Caco-2 (cell line): Measurements from ENCODE around the gene PTGES2. TPM values are rescaled to one million over a fixed set of nuclear protein-coding genes. Genes with fewer than 3 reads are reported as not detected.

Experiments
- BruUV-seq: library from RNA; stranded (reverse); fragments of 400-500 nt; replicated peaks from 2 replicates; lab custom pipeline; 2021; lab: Mats Ljungman, UMichigan
- CTCF ChIA-PET: fragments of 300-600 bp; sonication (Branson Sonifier 250); formaldehyde crosslinking; loops from one replicate; lab custom pipeline; 2022; ENCODE audit warnings: antibody characterized with exemption; lab: Charles Lee
- POLR2A ChIA-PET: fragments of 300-600 bp; sonication (Branson Sonifier 250); formaldehyde crosslinking; loops from one replicate; lab custom pipeline; 2022; ENCODE audit warnings: antibody characterized with exemption; lab: Charles Lee
- DNase-seq, 2 experiments: peaks; one replicate each; pipeline versions ENCODE4 v3.0.0 to v3.0.0-alpha.2; 2020 to 2022
- H3K27me3 ChIP-seq: replicated peaks from 2 replicates; pipeline ENCODE4 v1.6.0; 2011; ENCODE audit warnings: low read length; ENCODE audit not compliant: control insufficient read depth, insufficient read depth
- H3K36me3 ChIP-seq: 2 replicates; pipeline ENCODE4 v1.5.1; 2011; ENCODE audit warnings: low read length; ENCODE audit not compliant: control insufficient read depth, insufficient read depth
- H3K4me1 ChIP-seq: fragments of 250-450 bp; sonication (Bioruptor Pico); 2 replicates; pipeline ENCODE4 v1.5.1; 2020; ENCODE audit warnings: mild to moderate bottlenecking
- H3K4me3 ChIP-seq: 2 replicates; pipeline ENCODE4 v1.5.1; 2011; ENCODE audit warnings: low read depth, mild to moderate bottlenecking, control low read depth, low read length
- H3K9me3 ChIP-seq: fragments of 250-450 bp; sonication (Bioruptor Pico); 2 replicates; pipeline ENCODE4 v1.5.1; 2020; ENCODE audit warnings: mild to moderate bottlenecking, moderate library complexity
- H3K27ac Mint-ChIP-seq: one replicate; pipeline ENCODE4 v1.8.0; 2022; ENCODE audit warnings: mixed read lengths; ENCODE audit not compliant: unreplicated experiment
- H3K27me3 Mint-ChIP-seq: one replicate; pipeline ENCODE4 v1.8.0; 2022; ENCODE audit warnings: mixed read lengths; ENCODE audit not compliant: insufficient read depth, unreplicated experiment
- H3K36me3 Mint-ChIP-seq: one replicate; pipeline ENCODE4 v1.8.0; 2022; ENCODE audit warnings: mild to moderate bottlenecking, mixed read lengths; ENCODE audit not compliant: insufficient read depth, unreplicated experiment
- H3K4me1 Mint-ChIP-seq: one replicate; pipeline ENCODE4 v1.8.0; 2022; ENCODE audit warnings: low read depth, mixed read lengths; ENCODE audit not compliant: unreplicated experiment
- H3K4me3 Mint-ChIP-seq: one replicate; pipeline ENCODE4 v1.8.0; 2022; ENCODE audit warnings: mild to moderate bottlenecking, moderate library complexity, mixed read lengths; ENCODE audit not compliant: unreplicated experiment
- H3K9me3 Mint-ChIP-seq: one replicate; pipeline ENCODE4 v1.8.0; 2022; ENCODE audit warnings: mixed read lengths; ENCODE audit not compliant: unreplicated experiment
- intact Hi-C: fragments of 100-400 bp; cut with micrococcal nuclease; formaldehyde crosslinking; loops from one replicate; pipeline ENCODE4 v1.10.0; 2022; ENCODE audit not compliant: unreplicated experiment
- total RNA-seq: library from RNA; stranded (reverse); gene quantifications from 2 replicates; pipeline ENCODE4 v1.2.3, GENCODE V29; 2022
- TF ChIP-seq, protein P1 (sequence below), 2 experiments: fragments of 200-600 bp in 1 of 2; IDR thresholded peaks; 1 replicate in 1 of 2; 2 replicates in 1 of 2; pipeline versions ENCODE4 v1.5.1 to v1.8.0; 2011 to 2022; ENCODE audit warnings: antibody characterized with exemption in 1 of 2, control low read depth in 1 of 2, inconsistent platforms in 1 of 2, low read depth in 1 of 2, low read length in 1 of 2, mild to moderate bottlenecking in 1 of 2, moderate library complexity in 1 of 2; ENCODE audit not compliant: insufficient read depth in 1 of 2, severe bottlenecking in 1 of 2, unreplicated experiment in 1 of 2

The PTGES2 gene
- total RNA-seq, 1 experiment from 2014 or later: 123 TPM

DNA sequence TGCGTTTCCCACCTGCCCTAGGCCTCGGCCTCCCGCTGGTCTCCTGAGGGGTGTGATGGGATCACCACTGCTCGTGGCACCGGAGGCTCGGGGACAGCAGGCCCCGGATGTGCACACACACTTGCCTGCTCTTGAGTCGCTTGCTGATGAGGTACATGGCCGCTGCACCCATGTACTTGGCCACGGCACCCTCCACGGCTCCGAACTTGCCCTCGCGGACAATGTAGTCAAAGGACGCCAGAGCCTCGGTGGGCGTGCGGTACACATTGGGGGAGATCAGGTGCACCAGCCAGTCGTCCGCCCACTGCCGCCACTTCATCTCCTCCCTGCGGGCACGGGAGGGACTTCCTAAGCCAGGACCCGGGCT lies 4.7 kb downstream of the PTGES2 start:
- no peak overlapping the region for H3K4me3 ChIP-seq
- no peaks in the 10 kb centered on the region for H3K9me3 Mint-ChIP-seq
- TF ChIP-seq, protein P1, sequence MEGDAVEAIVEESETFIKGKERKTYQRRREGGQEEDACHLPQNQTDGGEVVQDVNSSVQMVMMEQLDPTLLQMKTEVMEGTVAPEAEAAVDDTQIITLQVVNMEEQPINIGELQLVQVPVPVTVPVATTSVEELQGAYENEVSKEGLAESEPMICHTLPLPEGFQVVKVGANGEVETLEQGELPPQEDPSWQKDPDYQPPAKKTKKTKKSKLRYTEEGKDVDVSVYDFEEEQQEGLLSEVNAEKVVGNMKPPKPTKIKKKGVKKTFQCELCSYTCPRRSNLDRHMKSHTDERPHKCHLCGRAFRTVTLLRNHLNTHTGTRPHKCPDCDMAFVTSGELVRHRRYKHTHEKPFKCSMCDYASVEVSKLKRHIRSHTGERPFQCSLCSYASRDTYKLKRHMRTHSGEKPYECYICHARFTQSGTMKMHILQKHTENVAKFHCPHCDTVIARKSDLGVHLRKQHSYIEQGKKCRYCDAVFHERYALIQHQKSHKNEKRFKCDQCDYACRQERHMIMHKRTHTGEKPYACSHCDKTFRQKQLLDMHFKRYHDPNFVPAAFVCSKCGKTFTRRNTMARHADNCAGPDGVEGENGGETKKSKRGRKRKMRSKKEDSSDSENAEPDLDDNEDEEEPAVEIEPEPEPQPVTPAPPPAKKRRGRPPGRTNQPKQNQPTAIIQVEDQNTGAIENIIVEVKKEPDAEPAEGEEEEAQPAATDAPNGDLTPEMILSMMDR (IDR thresholded peaks at IDR 0.05; ENCODE audit: insufficient read depth in 1 of 2, low read depth in 1 of 2, low read length in 1 of 2, severe bottlenecking in 1 of 2, unreplicated experiment in 1 of 2): no peak
- H3K4me1 ChIP-seq: peaks cover 9% of the 10 kb centered on the region; the same call in 1 of the 2 replicates
- intact Hi-C loops: no loop called here
- H3K27me3 Mint-ChIP-seq: no peaks in the 10 kb centered on the region
- peaks cover 43% of the 10 kb centered on the region for H3K36me3 Mint-ChIP-seq
- H3K9me3 ChIP-seq: no peaks in the 10 kb centered on the region
- H3K4me3 Mint-ChIP-seq: no peak overlapping the region
- no peaks in the 10 kb centered on the region for H3K27me3 ChIP-seq
- H3K4me1 Mint-ChIP-seq: no peaks in the 10 kb centered on the region
- H3K27ac Mint-ChIP-seq: no peak overlapping the region
- ChIA-PET CTCF (interaction anchor here (0.6 kb wide), 1 partner anchor 144 kb away, joined by 3 read pairs; no protein-coding TSS in a partner anchor), POLR2A (no interaction called here)
- peaks cover 4% of the 10 kb centered on the region; the same call in 1 of the 2 replicates for H3K36me3 ChIP-seq
- peak in 1 of 2 experiments; percentile 34 for DNase-seq
- BruUV-seq: no TSS peak

DNA sequence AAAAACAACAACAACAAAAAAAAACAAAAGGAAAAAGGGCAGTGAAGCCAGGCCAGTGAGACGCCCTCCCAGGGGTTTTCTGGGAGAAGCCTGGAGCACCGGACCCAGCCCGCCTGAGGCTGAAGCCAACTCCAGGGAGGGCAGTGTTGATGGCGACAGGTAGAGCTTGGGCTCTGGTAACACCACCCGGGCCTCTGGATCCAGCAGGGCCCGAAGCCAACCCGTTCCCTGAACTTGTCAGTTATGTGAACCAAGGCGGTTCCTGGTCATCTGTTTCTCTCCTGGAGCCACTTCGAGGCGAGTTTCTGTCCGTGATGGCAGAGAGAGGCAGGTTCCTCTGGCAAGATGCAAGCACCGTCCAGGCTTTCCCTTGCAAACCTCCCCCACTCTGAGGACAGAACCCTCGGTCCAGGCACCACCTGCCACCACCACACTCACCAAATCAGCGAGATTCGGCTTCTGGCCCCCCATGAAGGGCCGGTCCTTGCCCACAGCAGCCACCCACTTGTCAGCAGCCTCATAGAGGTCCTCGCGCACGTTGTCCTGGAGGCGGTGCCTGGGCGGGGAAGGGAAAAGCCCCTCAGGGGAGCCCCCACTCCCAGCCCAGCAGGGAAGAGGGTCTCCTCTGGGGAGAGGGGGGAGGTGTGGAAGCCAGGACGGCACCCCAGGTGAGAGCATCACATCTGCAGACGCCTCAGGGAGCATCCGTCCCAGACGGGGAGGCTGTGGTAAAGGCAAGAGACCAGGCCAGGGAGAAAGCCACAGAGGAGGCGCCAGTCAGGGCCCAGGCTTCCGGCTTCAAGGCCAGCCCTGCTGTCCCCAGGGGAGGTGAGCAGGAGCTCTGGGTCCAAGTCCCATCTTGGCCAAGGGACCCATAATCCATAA lies 5.4 kb downstream of the PTGES2 start:
- Histone ChIP-seq H3K4me1 (peaks cover 9% of the 10 kb centered on the region; the same call in 1 of the 2 replicates), H3K4me3 (no peak overlapping the region), H3K36me3 (peaks cover 4% of the 10 kb centered on the region; the same call in 1 of the 2 replicates), H3K9me3 (no peaks in the 10 kb centered on the region), H3K27me3 (no peaks in the 10 kb centered on the region)
- H3K4me1 Mint-ChIP-seq: no peaks in the 10 kb centered on the region
- H3K27me3 Mint-ChIP-seq: no peaks in the 10 kb centered on the region
- H3K9me3 Mint-ChIP-seq: no peaks in the 10 kb centered on the region
- no peak overlapping the region for H3K27ac Mint-ChIP-seq
- H3K4me3 Mint-ChIP-seq: no peak overlapping the region
- peaks cover 46% of the 10 kb centered on the region for H3K36me3 Mint-ChIP-seq
- DNase-seq: peak in 1 of 2 experiments; percentile 33
- TF ChIP-seq, protein P1 (IDR thresholded peaks at IDR 0.05; ENCODE audit: insufficient read depth in 1 of 2, low read depth in 1 of 2, low read length in 1 of 2, severe bottlenecking in 1 of 2, unreplicated experiment in 1 of 2): no peak
- POLR2A ChIA-PET: no interaction called here
- no TSS peak for BruUV-seq
- CTCF ChIA-PET: interaction anchor here (0.6 kb wide), 1 partner anchor 143 kb away, joined by 3 read pairs; no protein-coding TSS in a partner anchor
- intact Hi-C loops: no loop called here

DNA sequence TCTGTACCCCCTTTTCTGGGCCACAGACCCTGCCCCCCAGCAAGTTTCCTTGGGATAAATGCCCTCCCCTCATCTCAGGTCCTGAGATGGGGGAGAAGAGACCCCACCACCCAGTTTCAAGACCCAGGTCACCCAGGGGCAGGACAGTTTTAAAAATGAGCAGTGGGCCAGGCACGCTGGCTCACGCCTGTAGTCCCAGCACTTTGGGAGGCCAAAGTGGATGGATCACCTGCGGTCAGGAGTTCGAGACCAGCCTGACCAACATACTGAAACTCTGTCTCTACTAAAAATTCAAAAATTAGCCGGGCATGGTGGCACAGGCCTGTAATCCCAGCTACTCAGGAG lies 6.1 kb downstream of the PTGES2 start:
- H3K27me3 Mint-ChIP-seq: no peaks in the 10 kb centered on the region
- H3K4me1 ChIP-seq: peaks cover 14% of the 10 kb centered on the region; the same call in 1 of the 2 replicates
- no peaks in the 10 kb centered on the region for H3K9me3 Mint-ChIP-seq
- H3K27ac Mint-ChIP-seq: no peak overlapping the region
- intact Hi-C loops: no loop called here
- no peak overlapping the region for H3K4me3 Mint-ChIP-seq
- ChIA-PET POLR2A (no interaction called here), CTCF (no interaction called here)
- H3K36me3 ChIP-seq: peaks cover 4% of the 10 kb centered on the region; the same call in 1 of the 2 replicates
- peaks cover under 1% of the 10 kb centered on the region for H3K4me1 Mint-ChIP-seq
- TF ChIP-seq, protein P1 (IDR thresholded peaks at IDR 0.05; ENCODE audit: insufficient read depth in 1 of 2, low read depth in 1 of 2, low read length in 1 of 2, severe bottlenecking in 1 of 2, unreplicated experiment in 1 of 2): no peak
- no peaks in the 10 kb centered on the region for H3K9me3 ChIP-seq
- BruUV-seq: no TSS peak
- H3K27me3 ChIP-seq: no peaks in the 10 kb centered on the region
- peaks cover 46% of the 10 kb centered on the region for H3K36me3 Mint-ChIP-seq
- no peak for DNase-seq
- no peak overlapping the region for H3K4me3 ChIP-seq
